ENCODE data around the gene PLCB1. TPM values are rescaled to one million over a fixed set of nuclear protein-coding genes. Genes with fewer than 3 reads are reported as not detected.

PLCB1 gene
- total RNA-seq, 1 experiment from 2014 or later: 6.0 TPM

DNA sequence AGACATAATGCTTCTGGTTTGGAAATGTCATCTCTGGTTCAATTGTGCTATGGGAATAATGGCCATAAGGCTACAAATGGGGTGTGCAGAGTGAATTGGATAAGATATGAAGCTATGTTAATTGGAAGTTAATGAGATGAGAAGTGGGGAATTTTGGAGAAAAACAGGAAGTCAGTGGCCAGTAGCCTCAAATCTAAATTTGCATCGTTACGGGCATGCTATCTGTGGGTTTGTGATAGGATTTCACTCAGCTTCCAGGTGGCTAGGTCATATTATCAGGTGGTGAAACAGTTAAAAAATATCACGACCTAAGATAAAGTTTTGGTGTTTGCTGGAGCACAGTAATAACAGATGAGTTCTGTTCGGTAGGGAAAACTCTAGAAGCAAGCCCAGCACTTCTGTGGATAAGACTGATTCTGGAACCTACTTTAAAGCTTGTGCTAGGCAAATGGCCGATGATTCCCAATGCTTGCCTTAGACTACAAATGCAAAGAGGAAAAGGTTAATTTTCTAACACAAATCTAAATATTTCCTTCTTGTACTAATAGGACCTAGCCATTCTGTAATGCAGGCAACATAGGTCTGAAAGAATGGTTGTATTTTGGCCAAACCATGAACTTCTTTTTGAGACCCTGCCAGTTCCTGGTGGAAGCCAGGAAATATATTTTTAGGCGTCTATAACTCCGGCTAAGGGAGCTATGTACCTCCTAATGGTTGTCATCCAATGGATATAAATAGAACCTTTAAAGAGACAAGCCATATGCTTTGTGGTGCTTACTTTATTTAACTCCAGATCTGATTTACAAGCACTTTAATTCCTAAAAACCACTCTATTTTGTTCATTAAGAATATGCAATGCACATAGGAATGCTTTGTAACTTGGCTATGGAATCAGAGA, 111.0 kb downstream of the PLCB1 start:
- Mint-ChIP-seq H3K27ac (ENCODE audit: unreplicated experiment) (no peak overlapping the region), H3K36me3 (ENCODE audit: insufficient read depth, unreplicated experiment) (no peaks in the 10 kb centered on the region), H3K4me3 (ENCODE audit: low read depth, unreplicated experiment) (no peak overlapping the region), H3K9me3 (ENCODE audit: low read depth, unreplicated experiment) (no peaks in the 10 kb centered on the region), H3K4me1 (ENCODE audit: low read depth, unreplicated experiment) (no peaks in the 10 kb centered on the region), H3K27me3 (ENCODE audit: unreplicated experiment) (no peaks in the 10 kb centered on the region)
- TF ChIP-seq, protein P1, sequence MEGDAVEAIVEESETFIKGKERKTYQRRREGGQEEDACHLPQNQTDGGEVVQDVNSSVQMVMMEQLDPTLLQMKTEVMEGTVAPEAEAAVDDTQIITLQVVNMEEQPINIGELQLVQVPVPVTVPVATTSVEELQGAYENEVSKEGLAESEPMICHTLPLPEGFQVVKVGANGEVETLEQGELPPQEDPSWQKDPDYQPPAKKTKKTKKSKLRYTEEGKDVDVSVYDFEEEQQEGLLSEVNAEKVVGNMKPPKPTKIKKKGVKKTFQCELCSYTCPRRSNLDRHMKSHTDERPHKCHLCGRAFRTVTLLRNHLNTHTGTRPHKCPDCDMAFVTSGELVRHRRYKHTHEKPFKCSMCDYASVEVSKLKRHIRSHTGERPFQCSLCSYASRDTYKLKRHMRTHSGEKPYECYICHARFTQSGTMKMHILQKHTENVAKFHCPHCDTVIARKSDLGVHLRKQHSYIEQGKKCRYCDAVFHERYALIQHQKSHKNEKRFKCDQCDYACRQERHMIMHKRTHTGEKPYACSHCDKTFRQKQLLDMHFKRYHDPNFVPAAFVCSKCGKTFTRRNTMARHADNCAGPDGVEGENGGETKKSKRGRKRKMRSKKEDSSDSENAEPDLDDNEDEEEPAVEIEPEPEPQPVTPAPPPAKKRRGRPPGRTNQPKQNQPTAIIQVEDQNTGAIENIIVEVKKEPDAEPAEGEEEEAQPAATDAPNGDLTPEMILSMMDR (IDR thresholded peaks at IDR 0.05; ENCODE audit: unreplicated experiment): no peak
- no peak for DNase-seq
- CTCF ChIA-PET: no interaction called here
- BruUV-seq (replicated peaks): no TSS peak
- intact Hi-C loops (cut with micrococcal nuclease; ENCODE audit: unreplicated experiment): no loop called here

DNA sequence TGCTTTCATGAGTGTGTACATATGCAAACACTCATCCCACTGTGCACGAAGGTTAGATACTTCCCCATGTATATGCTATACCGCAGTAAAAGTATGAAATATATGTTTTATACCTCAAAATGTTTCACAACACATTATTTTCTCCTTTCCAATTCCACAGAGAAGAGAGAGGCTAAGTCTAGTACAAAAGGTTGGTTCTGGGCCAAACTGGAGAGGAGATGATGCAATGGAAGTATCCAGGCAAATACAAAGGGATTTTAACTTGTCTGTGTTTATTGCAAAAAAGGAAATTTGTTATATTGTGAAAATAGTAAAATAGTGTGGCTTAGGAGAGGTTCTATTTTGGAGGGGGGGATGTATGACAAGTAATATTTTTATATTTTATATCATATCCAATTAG, 112.6 kb downstream of the PLCB1 start:
- Mint-ChIP-seq H3K4me1 (ENCODE audit: low read depth, unreplicated experiment) (no peaks in the 10 kb centered on the region), H3K9me3 (ENCODE audit: low read depth, unreplicated experiment) (no peaks in the 10 kb centered on the region), H3K36me3 (ENCODE audit: insufficient read depth, unreplicated experiment) (no peaks in the 10 kb centered on the region), H3K27me3 (ENCODE audit: unreplicated experiment) (no peaks in the 10 kb centered on the region), H3K4me3 (ENCODE audit: low read depth, unreplicated experiment) (no peak overlapping the region), H3K27ac (ENCODE audit: unreplicated experiment) (no peak overlapping the region)
- DNase-seq: no peak
- CTCF ChIA-PET: no interaction called here
- TF ChIP-seq, protein P1 (IDR thresholded peaks at IDR 0.05; ENCODE audit: unreplicated experiment): no peak
- intact Hi-C loops (cut with micrococcal nuclease; ENCODE audit: unreplicated experiment): no loop called here
- no TSS peak for BruUV-seq (replicated peaks)

GRCh38 chr20:8246153-8246552, 114.1 kb downstream of the PLCB1 start:
- Mint-ChIP-seq H3K4me3 (ENCODE audit: low read depth, unreplicated experiment) (no peak overlapping the region), H3K9me3 (ENCODE audit: low read depth, unreplicated experiment) (no peaks in the 10 kb centered on the region), H3K27ac (ENCODE audit: unreplicated experiment) (no peak overlapping the region), H3K27me3 (ENCODE audit: unreplicated experiment) (peaks cover 6% of the 10 kb centered on the region), H3K36me3 (ENCODE audit: insufficient read depth, unreplicated experiment) (no peaks in the 10 kb centered on the region), H3K4me1 (ENCODE audit: low read depth, unreplicated experiment) (no peaks in the 10 kb centered on the region)
- DNase-seq: no peak
- CTCF ChIA-PET: no interaction called here
- no TSS peak for BruUV-seq (replicated peaks)
- TF ChIP-seq, protein P1 (IDR thresholded peaks at IDR 0.05; ENCODE audit: unreplicated experiment): no peak
- intact Hi-C loops (cut with micrococcal nuclease; ENCODE audit: unreplicated experiment): no loop called here

GRCh38 chr20:8246716-8247115, 114.7 kb downstream of the PLCB1 start:
- no peak for DNase-seq
- H3K27ac Mint-ChIP-seq (ENCODE audit: unreplicated experiment): no peak overlapping the region
- no peak overlapping the region for H3K4me3 Mint-ChIP-seq (ENCODE audit: low read depth, unreplicated experiment)
- BruUV-seq (replicated peaks): no TSS peak
- no peaks in the 10 kb centered on the region for H3K4me1 Mint-ChIP-seq (ENCODE audit: low read depth, unreplicated experiment)
- intact Hi-C loops (cut with micrococcal nuclease; ENCODE audit: unreplicated experiment): no loop called here
- H3K27me3 Mint-ChIP-seq (ENCODE audit: unreplicated experiment): peaks cover 9% of the 10 kb centered on the region
- no peaks in the 10 kb centered on the region for H3K36me3 Mint-ChIP-seq (ENCODE audit: insufficient read depth, unreplicated experiment)
- no peaks in the 10 kb centered on the region for H3K9me3 Mint-ChIP-seq (ENCODE audit: low read depth, unreplicated experiment)
- TF ChIP-seq, protein P1 (IDR thresholded peaks at IDR 0.05; ENCODE audit: unreplicated experiment): no peak
- CTCF ChIA-PET: no interaction called here

Measured in Calu3 (cell line).